Measurements from ENCODE around the gene CCDC197.

GRCh38 chr14:93984070-93984469 lies 13.0 kb upstream of the CCDC197 start:
- no peak for TF ChIP-seq POLR2AphosphoS5 (IDR thresholded peaks at IDR 0.05)
- no peak for TF ChIP-seq CTCF (IDR thresholded peaks at IDR 0.05)
- no peak for TF ChIP-seq POLR2A (IDR thresholded peaks at IDR 0.05)

Measured in prostate gland (tissue), 2 donors.